ENCODE data around the gene LCNL1.

- TF ChIP-seq CTCF (IDR thresholded peaks at IDR 0.05) (no peak), ZFX (IDR thresholded peaks at IDR 0.05; ENCODE audit: borderline replicate concordance) (no peak)
These were observed 43.3 kb upstream of the LCNL1 start for GRCh38 chr9:136939431-136939995.
